ENCODE data around the gene LGR5. TPM values are rescaled to one million over a fixed set of nuclear protein-coding genes. Genes with fewer than 3 reads are reported as not detected.

Gene LGR5
- total and polyA plus RNA-seq, 8 donors = 0.06 to 0.17 (median 0.11) TPM; not detected in 4

DNA sequence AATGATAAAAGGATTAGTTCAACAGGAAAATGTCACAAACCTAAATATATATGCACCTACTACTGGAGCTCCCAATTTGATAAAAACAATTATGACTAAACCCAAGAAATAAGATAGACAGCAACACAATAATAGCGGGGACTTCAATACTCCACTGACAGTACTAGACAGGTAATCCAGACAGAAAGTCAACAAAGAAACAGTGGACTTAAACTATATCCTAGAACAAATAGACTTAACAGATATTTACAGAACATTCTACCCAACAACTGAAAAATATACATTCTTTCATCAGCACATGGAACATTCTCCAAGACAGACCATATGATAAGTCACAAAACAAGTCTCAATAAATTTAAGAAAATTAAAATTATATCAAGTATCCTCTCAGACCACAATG, 28.0 kb upstream of the LGR5 start:
- intact Hi-C loops (cut with DNase I) = no loop called here
- Histone ChIP-seq H3K36me3 (no peaks in the 10 kb centered on the region), H3K9me3 (no peaks in the 10 kb centered on the region), H3K27me3 (no peaks in the 10 kb centered on the region), H3K27ac (no peak overlapping the region), H3K4me1 (no peaks in the 10 kb centered on the region), H3K4me3 (no peak overlapping the region)
- TF ChIP-seq, protein P1, sequence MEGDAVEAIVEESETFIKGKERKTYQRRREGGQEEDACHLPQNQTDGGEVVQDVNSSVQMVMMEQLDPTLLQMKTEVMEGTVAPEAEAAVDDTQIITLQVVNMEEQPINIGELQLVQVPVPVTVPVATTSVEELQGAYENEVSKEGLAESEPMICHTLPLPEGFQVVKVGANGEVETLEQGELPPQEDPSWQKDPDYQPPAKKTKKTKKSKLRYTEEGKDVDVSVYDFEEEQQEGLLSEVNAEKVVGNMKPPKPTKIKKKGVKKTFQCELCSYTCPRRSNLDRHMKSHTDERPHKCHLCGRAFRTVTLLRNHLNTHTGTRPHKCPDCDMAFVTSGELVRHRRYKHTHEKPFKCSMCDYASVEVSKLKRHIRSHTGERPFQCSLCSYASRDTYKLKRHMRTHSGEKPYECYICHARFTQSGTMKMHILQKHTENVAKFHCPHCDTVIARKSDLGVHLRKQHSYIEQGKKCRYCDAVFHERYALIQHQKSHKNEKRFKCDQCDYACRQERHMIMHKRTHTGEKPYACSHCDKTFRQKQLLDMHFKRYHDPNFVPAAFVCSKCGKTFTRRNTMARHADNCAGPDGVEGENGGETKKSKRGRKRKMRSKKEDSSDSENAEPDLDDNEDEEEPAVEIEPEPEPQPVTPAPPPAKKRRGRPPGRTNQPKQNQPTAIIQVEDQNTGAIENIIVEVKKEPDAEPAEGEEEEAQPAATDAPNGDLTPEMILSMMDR (IDR thresholded peaks at IDR 0.05) = no peak
- WGBS, 2 donors = 93 to 95% methylated on average over 1 of the region's 1 CpG
- FAIRE-seq (no peak), ATAC-seq (no peak), DNase-seq (no peak)

DNA sequence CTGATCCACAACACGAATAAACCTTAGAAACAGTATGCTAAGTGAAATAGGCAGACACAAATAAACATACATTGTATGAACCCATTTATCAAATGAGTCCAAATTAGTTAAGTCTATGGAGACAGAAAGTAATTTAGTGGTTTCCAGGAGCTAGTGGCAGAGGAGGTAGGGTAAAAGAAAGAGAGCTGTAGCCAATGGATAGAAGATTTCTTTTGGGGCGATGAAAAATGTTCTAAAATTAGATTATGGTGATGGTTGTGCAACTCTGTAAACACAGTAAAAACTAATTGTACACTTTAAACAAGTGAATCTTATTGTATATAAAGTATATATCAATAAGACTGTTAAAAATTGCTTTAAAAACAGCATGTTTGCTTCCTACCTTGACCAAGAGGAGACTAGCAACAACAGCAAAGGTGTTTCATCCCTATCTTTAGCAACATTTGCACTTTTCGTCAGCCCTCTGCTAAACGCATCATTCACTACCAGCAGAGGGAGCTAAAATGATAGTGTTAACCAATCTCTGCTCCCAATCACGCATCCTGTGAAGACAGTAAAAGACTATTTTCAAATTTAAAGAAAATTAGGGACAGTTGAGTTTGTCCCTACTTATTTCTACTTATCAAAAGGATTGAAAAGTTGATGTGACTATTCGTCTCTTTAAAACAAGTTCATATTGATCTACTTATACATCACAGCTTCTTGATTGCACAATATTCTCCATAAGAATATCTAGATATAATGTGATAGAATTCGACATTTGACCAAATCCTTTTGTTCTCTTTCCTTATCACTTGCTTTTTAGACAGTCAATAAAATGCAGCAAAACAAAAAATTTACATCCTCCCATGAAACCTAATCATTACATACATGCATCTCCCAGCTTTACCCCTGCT, 24.0 kb upstream of the LGR5 start:
- TF ChIP-seq, protein P1 (IDR thresholded peaks at IDR 0.05) = peak in 3 of 4 donors; percentile 45 to 65 (median 60)
- WGBS, 2 donors = 8% methylated on average over 7 of the region's 7 CpGs

DNA sequence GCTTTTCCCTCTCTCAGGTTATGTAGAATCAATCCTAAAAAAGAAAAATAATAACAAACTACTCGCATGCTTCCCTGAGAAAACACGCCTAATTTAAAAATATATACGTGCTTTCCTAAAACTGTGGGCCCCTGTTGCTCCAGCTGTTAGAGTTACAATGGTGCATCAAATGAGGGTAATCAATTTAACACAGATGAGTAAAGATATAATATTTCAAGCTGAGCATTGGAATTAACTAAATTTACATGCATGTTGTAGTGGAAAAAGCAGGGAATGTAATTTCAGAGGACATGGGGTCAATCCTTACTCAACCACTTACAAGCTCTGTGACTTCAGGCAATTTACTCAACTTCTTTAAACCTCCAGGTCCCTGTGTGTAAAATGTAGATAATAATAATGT, 22.4 kb upstream of the LGR5 start:
- FAIRE-seq (no peak), DNase-seq (no peak), ATAC-seq (no peak)
- no peak overlapping the region for H3K27ac ChIP-seq
- no peak overlapping the region for H3K4me3 ChIP-seq
- H3K27me3 ChIP-seq = no peaks in the 10 kb centered on the region
- no peaks in the 10 kb centered on the region for H3K9me3 ChIP-seq
- WGBS, 2 donors = 89 to 93% methylated on average over 3 of the region's 3 CpGs
- TF ChIP-seq, protein P1 (IDR thresholded peaks at IDR 0.05) = no peak
- intact Hi-C loops (cut with DNase I) = loop anchor here in 2 of 3 donors (5.0 kb wide), 1 partner anchor 330 kb away; no protein-coding TSS in a partner anchor
- no peaks in the 10 kb centered on the region for H3K4me1 ChIP-seq
- H3K36me3 ChIP-seq = no peaks in the 10 kb centered on the region

More for the DNA sequence above, 24.0 kb upstream of the LGR5 start:
- no peak overlapping the region for H3K27ac ChIP-seq
- H3K4me3 ChIP-seq = no peak overlapping the region
- ATAC-seq = peak; percentile 79 to 88 (median 84)
- H3K9me3 ChIP-seq = no peaks in the 10 kb centered on the region
- FAIRE-seq = peak; percentile 66
- intact Hi-C loops (cut with DNase I) = loop anchor here in 2 of 3 donors (5.0 kb wide), 1 partner anchor 332 kb away; no protein-coding TSS in a partner anchor
- H3K27me3 ChIP-seq = no peaks in the 10 kb centered on the region
- H3K4me1 ChIP-seq = no peaks in the 10 kb centered on the region
- H3K36me3 ChIP-seq = no peaks in the 10 kb centered on the region
- DNase-seq = peak in 2 of 6 donors; percentile 7 to 30

DNA sequence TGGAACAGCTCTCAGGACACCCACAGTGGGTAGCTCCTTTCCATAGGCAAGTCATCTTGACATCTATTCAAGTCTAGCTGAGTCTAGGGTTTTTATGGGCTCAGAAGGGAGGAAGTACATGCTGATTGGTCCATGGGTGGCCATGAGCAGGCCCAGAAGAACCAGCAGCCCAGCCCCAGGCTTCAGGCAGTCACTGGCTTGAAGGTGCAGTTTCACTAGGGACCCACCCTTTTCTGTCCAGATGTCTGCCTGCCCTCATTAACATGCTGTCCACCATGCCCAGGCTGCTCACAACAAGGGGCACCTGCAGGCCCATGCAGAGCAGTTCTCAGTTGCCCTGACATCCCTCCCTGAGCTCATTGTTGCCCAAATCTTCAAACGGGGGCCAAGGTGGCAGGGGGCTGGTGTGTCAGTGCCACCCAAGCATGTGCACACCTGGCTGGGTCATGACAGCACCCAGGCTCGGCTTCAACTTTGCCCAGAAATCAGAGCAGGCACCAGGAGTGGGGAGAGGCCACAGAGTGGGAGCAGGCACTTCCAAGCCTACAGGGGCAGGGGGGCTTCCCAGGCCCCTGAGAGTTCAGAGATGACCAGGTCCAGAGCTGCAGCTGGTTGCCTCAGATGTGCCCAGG, 18.7 kb upstream of the LGR5 start:
- no peak for DNase-seq
- ATAC-seq = no peak
- WGBS, 2 donors = 52 to 69% methylated on average over 2 of the region's 2 CpGs
- FAIRE-seq = no peak
- H3K4me1 ChIP-seq = no peaks in the 10 kb centered on the region
- TF ChIP-seq, protein P1 (IDR thresholded peaks at IDR 0.05) = no peak
- no peaks in the 10 kb centered on the region for H3K36me3 ChIP-seq
- H3K4me3 ChIP-seq = no peak overlapping the region
- H3K27me3 ChIP-seq = no peaks in the 10 kb centered on the region
- no peaks in the 10 kb centered on the region for H3K9me3 ChIP-seq
- intact Hi-C loops (cut with DNase I) = no loop called here
- no peak overlapping the region for H3K27ac ChIP-seq
